Thyroid gland (tissue), 4 donors: ENCODE data around the gene KIF20B. TPM values are rescaled to one million over a fixed set of nuclear protein-coding genes. Genes with fewer than 3 reads are reported as not detected.
"Not testable (repeated sequence)": the region's sequence is repeated elsewhere in the genome, so short reads cannot be mapped to it uniquely, and the experiment has no call there.

ENCODE experiments used
- DNase-seq, 2 donors: peaks; one replicate each; pipeline ENCODE4 v3.0.0-alpha.2; 2019
- H3K27ac ChIP-seq, 3 donors: fragments of 200-600 bp; sonication (generic); 1 replicate in 2 of 3; 2 replicates in 1 of 3; pipeline ENCODE4 v1.5.1; 2016 to 2019; ENCODE audit warnings: mild to moderate bottlenecking in 1 of 3, moderate library complexity in 1 of 3
- H3K27me3 ChIP-seq: fragments of 200-600 bp; sonication (generic); one replicate; pipeline ENCODE4 v1.5.1; 2019
- H3K36me3 ChIP-seq, 2 donors: fragments of 200-600 bp; sonication (generic); one replicate each; pipeline ENCODE4 v1.5.1; 2016 to 2019
- H3K4me1 ChIP-seq, 2 donors: fragments of 200-600 bp; sonication (generic); one replicate each; pipeline ENCODE4 v1.5.1; 2017 to 2019
- H3K4me3 ChIP-seq, 3 donors: fragments of 200-600 bp; sonication (generic); replicated peaks in 1 of 3; 1 replicate in 2 of 3; 2 replicates in 1 of 3; pipeline ENCODE4 v1.5.1; 2016; ENCODE audit warnings: mild to moderate bottlenecking in 1 of 3
- H3K9me3 ChIP-seq: fragments of 200-600 bp; sonication (generic); one replicate; pipeline ENCODE4 v1.5.1; 2017
- POLR2A ChIP-seq, 2 donors: fragments of 450-650 bp; IDR thresholded peaks; one replicate each; pipeline ENCODE4 v1.6.1; 2017; ENCODE audit warnings: antibody characterized with exemption in 2 of 2, mild to moderate bottlenecking in 2 of 2, moderate library complexity in 1 of 2
- WGBS, 2 donors: methylation state at CpG; one replicate each; pipeline ENCODE4 v1.1.5; 2017; 5-methylcytosine and 5-hydroxymethylcytosine counted together
- intact Hi-C: fragments of 100-400 bp; cut with DNase I; formaldehyde crosslinking; loops from one replicate; pipeline ENCODE4 v1.15.1; 2023
- total RNA-seq, 4 donors: library from RNA; depleted of rRNA; stranded (reverse); fragments of >200 nt; gene quantifications; one replicate each; pipeline ENCODE4 v1.2.3, GENCODE V29; 2016
- TF ChIP-seq, protein P1 (sequence below), 6 experiments: fragments of 200-600 bp in 3 of 6; fragments of 450-650 bp in 3 of 6; sonication (generic) in 3 of 6; IDR thresholded peaks; one replicate each; pipeline ENCODE4 v1.5.1; 2016 to 2019; ENCODE audit warnings: antibody characterized with exemption in 6 of 6, mild to moderate bottlenecking in 2 of 6, inconsistent platforms in 1 of 6, moderate library complexity in 1 of 6

Gene KIF20B
- total RNA-seq, 4 donors from 2014 or later = 3.8 to 6.2 (median 4.5) TPM

DNA sequence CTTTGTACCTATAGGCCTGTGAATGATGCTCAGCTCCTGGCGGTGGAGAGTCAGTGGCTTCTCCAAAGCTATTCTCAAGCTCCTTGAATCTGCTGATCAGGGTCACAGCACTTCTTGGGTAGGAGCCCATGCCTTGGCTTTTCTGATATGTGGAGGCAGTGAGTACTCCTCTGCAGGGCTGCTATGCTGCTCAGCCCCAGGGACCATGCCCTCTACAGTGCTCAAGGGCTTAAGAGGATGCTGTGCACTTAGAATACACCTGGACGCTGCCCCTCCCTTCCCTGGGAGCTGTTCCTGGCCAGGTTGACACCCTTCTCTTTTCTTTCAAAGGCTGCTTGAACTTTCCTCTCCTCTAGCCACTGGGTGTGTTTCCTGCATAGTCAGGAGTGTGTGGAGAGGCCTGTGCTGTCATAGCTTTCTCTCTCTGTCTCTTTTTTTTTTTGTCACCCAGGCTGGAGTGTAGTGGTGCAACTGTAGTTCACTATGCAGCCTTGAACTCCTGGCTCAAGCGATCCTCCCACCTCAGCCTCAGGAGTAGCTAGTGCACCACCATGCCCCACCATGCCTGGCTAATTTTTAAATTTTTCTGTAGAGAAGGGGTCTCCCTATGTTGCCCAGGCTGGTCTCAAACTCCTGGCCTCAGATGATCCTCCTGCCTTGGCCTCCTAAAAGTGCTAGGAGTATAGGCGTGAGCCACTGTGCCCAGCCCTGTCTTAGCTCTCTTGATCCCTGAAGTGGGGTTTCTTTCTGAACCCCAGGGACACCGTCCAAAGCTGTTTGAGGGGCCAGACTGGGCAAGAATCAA, 113.9 kb downstream of the KIF20B start:
- 77 to 87% methylated on average over 5 of the region's 5 CpGs for WGBS, 2 donors
- TF ChIP-seq, protein P1, sequence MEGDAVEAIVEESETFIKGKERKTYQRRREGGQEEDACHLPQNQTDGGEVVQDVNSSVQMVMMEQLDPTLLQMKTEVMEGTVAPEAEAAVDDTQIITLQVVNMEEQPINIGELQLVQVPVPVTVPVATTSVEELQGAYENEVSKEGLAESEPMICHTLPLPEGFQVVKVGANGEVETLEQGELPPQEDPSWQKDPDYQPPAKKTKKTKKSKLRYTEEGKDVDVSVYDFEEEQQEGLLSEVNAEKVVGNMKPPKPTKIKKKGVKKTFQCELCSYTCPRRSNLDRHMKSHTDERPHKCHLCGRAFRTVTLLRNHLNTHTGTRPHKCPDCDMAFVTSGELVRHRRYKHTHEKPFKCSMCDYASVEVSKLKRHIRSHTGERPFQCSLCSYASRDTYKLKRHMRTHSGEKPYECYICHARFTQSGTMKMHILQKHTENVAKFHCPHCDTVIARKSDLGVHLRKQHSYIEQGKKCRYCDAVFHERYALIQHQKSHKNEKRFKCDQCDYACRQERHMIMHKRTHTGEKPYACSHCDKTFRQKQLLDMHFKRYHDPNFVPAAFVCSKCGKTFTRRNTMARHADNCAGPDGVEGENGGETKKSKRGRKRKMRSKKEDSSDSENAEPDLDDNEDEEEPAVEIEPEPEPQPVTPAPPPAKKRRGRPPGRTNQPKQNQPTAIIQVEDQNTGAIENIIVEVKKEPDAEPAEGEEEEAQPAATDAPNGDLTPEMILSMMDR (IDR thresholded peaks at IDR 0.05) = no peak
- TF ChIP-seq POLR2A (IDR thresholded peaks at IDR 0.05) = no peak
- Histone ChIP-seq H3K27me3 (no peaks in the 10 kb centered on the region), H3K4me1 (no peaks in the 10 kb centered on the region), H3K4me3 (no peak overlapping the region), H3K36me3 (no peaks in the 10 kb centered on the region), H3K27ac (no peak overlapping the region), H3K9me3 (no peaks in the 10 kb centered on the region)
- intact Hi-C loops = no loop called here
- DNase-seq = no peak

DNA sequence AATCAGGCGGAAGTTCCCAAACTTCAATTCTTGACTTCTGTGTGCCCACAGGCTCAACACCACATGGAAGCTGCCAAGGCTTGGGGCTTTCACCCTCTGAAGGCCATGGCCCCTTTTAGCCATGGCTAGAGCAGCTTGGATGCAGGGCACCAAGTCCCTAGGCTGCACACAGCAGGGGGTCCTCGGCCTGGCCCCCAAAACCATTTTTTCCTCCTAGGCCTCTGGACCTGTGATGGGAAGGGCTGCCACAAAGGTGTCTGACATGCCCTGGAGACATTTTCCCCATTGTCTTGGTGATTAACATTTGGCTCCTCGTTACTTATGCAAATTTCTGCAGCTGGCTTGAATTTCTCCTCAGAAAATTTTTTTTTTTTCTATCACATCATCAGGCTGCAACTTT, 117.6 kb downstream of the KIF20B start:
- H3K36me3 ChIP-seq, H3K4me1 ChIP-seq, DNase-seq, H3K4me3 ChIP-seq, H3K27me3 ChIP-seq, H3K27ac ChIP-seq, H3K9me3 ChIP-seq, intact Hi-C loops: not testable (repeated sequence)
- WGBS, 2 donors = 78 to 91% methylated on average over 3 of the region's 3 CpGs

Other genes with a start within 250 kb of the KIF20B start
- 100 to 1,000 TPM in 1 of 4 donors, 10 to 100 TPM in 3; 25.4 to 137 (median 35.3) TPM for gene SLC16A12, start 166.0 kb upstream of the KIF20B start, total RNA-seq
- 10 to 100 TPM; 20.6 to 40.6 (median 26.9) TPM for gene PANK1, start 56.3 kb upstream of the KIF20B start, total RNA-seq